ENCODE measurements around the gene RIMS1. TPM values are rescaled to one million over a fixed set of nuclear protein-coding genes. Genes with fewer than 3 reads are reported as not detected.

RIMS1 gene
- total RNA-seq, 1 donor from 2014 or later = not detected

DNA sequence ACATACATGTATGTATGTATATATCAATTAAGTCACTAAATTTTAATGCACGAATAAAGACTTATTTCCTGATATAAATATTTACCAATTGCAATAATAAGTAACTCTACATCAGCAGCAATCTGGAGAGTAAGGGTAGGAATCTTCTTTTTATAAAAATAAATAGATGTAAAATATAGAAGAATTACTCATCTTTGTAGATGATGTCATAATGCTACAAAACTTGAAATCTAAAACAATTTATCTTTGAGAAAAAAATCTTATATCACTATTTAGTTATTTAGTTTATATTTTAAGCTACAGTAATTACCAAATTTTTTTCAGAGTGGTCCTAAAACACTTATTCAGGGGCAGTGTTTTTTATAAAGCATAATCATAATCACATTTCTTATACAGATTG is 351.7 kb downstream of the RIMS1 start:
- DNase-seq (ENCODE audit: low spot score) (no peak), ATAC-seq (no peak)

DNA sequence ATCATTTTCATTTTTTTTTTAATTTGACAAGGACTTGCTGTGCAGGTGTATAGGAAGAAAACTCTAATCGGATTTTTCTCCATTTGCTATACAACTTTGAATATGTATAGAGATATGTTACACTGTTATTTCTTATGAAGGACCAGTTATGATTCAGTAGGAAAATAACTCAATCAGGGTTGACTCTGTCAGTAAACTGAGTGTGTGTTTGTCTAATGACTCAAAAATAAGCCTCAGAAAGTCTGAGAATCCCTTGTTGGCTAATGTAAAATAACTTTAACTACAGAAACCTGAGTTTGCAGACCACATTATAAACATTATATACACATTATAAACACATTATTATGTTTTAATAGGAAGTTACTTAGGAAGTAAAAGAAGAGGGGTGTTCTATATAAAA is 352.6 kb downstream of the RIMS1 start:
- no peak for ATAC-seq

DNA sequence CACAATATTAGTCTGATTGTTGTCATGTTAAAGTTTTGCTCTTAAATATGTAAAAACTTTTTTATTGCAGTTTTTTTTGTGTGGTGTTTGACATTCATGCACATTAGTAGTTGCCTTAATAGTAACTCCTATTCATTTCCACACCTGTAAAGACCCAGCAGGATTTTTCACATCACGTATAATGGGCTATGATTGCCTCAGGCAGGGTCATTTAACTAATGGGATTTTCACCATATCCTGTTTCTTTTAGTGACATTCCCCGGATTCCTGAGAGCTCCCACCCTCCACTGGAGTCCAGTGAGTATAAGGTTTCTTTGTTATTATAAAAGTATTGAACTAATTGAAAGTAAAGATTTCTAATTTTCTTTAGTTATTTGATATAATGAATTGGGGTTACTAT is 359.2 kb downstream of the RIMS1 start:
- ATAC-seq (no peak), DNase-seq (ENCODE audit: low spot score) (no peak)

More for the DNA sequence above, 352.6 kb downstream of the RIMS1 start:
- DNase-seq (ENCODE audit: low spot score) = no peak

DNA sequence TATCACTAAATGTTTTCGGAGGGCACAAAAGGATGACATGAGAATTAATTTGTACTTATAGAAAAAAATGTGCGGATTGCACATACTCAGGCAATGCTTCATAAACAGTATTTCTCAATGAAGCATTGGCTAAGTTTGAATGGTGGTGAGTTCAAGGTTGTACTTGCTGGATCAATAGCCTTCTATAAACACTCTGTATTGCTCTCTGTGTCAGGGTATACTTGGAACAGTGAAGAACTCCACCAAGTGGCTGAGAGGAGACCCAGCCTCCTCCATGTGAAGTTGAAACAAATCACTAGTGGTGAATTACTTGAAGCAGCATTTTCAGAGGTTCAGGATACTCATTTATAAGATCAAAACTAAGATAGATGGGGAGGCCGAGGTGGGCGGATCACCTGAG is 360.6 kb downstream of the RIMS1 start:
- DNase-seq (ENCODE audit: low spot score) (no peak), ATAC-seq (peak; percentile 57)

DNA sequence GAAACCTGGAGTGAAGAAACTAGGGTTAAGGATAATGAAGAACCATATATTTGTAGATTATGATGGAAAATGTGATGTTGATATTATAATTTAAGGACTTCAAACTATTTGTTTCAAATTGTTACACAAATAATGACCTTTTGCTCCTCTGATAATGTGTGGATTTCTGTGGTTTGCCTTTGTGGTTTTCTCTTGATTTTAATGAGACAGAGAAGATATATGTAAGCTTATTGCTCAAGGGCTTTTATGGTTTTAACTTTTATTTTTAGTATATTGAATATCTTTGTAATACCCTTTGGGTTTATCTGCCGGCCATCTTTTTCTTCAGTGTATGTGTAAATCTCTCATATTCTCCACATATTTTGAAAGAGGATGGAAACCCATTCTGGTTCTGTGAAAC is 362.3 kb downstream of the RIMS1 start:
- ATAC-seq = no peak
- DNase-seq (ENCODE audit: low spot score) = no peak

DNA sequence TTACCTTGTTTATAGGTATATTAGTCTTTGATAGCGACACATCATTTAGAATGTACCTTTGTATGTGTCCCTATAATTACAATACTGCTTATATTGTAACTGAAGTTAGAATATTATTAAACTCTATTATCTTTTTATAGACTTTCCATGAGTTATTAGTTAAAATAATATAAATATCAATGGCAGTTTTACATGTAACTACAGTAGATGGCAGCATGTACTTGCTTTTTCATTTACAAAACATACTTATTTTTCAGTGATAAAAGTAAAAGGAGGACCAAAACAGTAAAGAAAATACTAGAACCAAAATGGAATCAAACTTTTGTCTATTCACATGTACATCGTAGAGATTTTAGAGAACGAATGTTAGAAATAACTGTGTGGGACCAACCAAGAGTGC is 364.3 kb downstream of the RIMS1 start:
- DNase-seq (ENCODE audit: low spot score) (no peak), ATAC-seq (no peak)

DNA sequence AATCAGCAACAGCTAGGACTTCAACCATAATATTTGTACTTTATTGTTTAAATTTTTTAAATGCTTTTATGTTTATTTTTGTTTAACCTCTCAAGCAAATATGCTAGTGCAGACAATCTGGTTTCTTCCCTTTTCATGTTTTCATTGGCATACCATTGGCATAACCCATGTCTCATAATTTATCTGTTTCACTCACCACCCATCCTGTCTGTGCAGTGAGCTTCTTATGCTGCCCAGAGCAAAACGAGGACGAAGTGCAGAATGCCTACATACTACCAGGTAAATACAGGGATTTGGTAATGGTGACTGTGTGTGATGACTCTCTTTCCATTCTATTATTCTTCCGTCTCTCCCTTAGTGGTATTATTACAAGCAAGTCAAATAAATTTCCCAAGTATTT is 374.1 kb downstream of the RIMS1 start:
- ATAC-seq (no peak), DNase-seq (ENCODE audit: low spot score) (no peak)

DNA sequence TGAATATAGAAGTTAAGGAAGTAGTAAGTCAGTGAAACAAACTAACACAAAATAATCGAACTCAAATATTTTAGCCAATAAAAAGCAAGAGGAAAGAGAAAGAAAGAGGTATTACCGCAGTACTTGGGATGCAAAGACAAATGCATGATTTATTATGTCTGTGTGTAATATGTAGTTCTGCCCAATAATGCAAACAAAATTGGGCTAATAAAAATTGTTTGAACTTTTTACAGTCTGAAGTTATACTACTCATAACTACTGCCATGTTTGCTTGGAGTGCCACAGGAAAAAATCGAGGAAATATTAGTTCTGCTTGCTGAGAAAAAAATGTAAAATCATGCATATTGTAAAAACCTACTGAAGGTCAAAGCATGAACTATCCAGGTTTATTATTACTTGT is 375.2 kb downstream of the RIMS1 start:
- no peak for ATAC-seq

DNA sequence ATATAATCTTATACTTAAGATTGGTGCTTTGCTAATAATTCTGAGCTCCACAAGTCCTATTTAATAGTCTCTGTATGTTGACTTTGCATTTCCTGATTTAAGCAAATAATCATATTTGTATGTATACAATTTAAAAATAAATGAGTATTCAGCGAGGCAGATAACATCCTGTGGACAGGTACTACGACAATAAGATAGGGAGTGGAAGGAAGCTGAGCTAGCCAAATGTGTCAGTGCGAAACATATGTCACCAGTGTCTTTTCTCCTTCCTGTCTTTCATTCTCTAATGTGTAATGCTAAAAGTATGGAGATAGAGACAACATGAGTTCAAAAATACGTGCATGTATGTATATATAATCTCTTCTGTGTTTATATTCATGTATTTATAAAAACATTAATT is 375.9 kb downstream of the RIMS1 start:
- DNase-seq (ENCODE audit: low spot score) = no peak
- no peak for ATAC-seq

More for the DNA sequence above, 375.2 kb downstream of the RIMS1 start:
- DNase-seq (ENCODE audit: low spot score) = no peak

DNA sequence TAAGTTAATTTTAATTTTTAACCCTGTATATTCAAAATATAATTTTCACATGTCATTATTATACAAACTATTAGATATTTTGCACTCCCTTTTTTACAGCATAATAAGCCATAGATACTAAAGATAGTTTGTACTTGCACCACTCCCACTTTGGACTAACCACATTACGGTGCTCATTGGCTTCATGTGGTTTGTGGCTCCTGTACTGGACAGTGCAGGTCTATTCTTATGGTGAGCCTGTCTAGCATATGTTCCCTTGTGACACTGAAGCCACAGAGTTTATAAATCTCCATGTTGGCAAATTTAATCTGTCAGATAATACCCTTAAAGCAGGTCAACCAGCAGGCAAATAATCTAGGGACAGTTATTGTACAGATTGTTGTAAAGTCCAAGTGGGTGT is 381.1 kb downstream of the RIMS1 start:
- ATAC-seq (no peak), DNase-seq (ENCODE audit: low spot score) (no peak)

DNA sequence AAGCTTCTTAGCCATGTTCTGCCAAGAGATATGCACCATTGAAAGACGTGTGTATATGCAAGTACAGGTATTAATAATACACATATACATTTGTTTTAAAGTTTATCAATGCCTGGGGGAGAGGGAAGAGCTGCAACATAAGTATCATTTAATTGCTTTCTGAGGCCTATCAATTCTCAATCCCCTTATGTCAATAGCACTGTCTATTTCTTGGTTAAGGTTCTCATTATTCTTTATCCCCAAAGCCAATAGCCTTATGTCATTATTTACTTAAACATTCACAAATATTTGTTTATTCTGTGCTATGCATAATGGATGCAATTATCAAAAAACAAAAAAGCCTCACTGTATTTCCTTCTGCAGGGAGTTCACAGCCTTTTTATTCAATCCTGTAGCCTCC is 385.2 kb downstream of the RIMS1 start:
- DNase-seq (ENCODE audit: low spot score) (no peak), ATAC-seq (no peak)

DNA sequence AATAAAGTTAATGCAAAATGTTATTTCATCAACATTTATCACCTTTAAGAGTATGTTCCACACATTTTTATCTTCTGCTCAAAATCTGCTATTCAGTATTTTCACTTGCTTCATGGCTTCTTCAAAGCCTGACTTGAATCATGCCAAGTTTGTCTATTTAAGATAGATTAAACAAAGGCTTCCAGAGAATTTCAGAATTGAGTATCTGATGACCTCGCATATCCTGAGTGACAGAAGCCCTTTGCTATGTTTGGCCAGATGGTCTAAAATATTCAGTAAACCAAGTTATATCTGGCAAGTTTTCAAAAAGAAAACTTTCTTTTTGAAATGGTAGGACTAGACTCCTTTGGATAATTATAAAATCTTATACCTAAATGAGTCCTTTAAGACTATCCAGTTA is 386.6 kb downstream of the RIMS1 start:
- DNase-seq (ENCODE audit: low spot score) (no peak), ATAC-seq (no peak)

DNA sequence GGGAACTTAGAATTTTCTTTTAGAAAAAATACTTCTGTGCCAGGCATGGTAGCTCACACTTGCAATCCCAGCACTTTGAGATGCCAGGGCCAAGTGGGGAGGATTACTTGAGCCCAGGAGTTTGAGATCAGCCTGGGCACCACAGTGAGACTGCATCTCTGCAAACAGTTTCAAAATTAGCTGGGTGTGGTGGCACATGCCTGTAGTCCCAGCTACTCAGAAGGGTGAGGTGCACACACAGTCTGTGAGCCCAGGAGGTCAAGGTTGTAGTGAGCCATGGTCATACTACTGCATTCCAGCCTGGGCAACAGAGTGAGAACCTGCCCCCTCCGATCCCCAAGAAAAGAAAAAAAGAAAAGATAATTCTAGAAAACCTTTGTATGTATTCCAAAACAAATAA is 389.5 kb downstream of the RIMS1 start:
- ATAC-seq (no peak), DNase-seq (ENCODE audit: low spot score) (no peak)

DNA sequence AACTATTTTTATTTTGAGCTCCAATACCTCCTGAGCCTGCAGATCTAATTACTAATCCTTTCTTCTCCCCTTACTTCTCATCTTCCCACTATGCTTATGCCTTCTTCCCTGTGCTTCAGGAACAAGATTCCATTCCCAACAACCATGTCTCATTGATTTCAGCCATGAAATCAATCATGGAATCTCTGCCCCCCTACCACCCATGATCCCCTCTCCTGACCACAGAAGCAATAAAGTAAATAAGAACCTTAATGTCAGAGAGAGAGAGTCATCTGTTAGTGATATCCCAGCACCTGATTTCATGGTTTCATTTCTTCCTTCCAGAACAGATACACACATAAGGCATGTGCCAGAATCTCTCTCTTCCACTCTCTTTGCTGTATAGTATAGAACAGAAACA is 395.9 kb downstream of the RIMS1 start:
- no peak for ATAC-seq
- DNase-seq (ENCODE audit: low spot score) = no peak

DNA sequence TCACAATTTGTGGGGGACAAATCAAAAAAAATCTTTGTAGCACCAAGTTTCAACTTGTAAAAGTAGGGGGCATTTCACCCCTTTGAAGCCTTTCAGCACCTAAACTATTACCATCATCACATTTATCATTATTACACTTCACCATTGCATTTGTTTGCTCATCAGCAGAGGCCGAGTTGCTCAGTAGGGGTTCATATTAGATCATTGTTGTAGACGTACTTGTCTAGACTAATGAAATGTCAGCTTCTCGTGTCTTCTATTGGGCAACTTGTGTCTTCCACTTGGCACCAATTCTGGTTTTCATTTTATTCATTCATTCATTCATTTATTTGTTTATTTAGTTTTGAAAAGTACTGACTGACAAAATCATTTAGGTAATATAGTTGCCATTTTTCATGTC is 397.2 kb downstream of the RIMS1 start:
- ATAC-seq (no peak), DNase-seq (ENCODE audit: low spot score) (no peak)

DNA sequence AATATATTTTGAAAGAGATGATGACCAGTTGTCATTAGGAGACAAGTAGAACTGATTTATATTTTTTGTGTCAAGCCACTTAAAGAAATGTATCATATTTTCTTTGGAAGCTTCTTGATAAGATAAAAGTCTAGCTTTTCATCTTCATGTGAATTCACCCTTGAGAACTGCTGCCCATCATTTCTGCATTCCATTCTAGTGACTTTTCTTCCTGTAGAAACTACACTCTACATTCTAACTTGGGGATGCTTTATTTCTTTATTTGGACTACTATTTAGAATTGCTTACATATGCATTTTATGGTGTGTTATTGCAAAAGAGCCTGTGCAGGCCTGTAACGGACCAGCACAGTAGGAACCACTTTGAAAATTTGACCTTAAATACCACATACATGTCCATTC is 400.6 kb downstream of the RIMS1 start:
- no peak for ATAC-seq
- DNase-seq (ENCODE audit: low spot score) = no peak

DNA sequence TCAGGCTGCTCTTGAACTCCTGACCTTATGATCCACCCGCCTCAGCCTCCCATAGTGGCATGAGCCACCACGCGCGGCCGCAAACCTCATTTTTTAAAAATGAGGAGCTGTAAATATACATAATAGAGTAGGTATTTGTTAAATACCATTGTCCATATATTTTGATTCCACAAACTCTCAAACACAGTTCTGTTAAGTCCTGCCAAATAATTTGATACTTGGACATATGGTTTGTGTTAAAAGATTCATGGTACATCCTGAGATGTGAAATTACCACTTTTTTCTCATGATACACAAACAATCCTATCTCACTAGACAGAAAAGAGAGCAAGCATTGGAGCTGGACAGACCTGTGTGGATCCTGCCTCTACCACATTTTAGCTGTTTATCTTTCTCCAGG is 401.5 kb downstream of the RIMS1 start:
- ATAC-seq (no peak), DNase-seq (ENCODE audit: low spot score) (no peak)

DNA sequence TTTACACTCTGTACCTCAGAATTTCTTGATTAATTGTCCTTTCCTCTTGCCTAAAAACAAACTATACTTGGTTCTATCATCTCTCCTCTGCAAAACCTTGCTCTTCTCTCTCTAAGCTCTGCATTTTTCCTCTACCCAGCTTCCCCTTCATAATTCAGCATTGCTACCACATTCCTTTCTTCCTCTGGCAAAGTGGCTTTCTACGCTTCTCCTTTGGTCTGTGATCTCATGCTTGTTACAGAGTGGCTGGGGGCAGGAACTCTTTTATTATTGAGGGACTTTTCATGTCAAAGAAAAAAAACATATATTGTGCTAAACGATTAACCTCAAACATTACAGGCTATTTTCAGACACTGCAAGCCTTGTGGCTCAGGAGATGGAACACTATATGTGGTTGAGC is 402.2 kb downstream of the RIMS1 start:
- no peak for ATAC-seq
- no peak for DNase-seq (ENCODE audit: low spot score)

DNA sequence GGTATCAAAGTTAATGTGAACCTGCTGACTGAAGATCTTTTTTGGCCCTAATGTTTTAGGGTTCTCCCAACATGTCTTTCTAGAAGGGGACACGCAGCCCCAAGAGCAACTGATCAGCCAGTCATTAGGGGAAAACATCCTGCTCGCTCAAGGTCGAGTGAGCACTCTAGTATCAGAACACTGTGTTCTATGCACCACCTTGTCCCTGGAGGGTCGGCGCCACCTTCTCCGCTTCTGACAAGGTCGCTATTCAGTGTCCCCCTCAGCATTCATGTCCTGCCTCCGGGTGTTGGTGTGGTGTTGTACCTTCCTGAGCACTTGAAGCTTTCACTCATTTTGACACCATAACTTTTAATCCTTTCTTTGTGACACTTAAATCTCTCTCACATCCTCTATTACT is 404.3 kb downstream of the RIMS1 start:
- DNase-seq (ENCODE audit: low spot score) (no peak), ATAC-seq (no peak)

DNA sequence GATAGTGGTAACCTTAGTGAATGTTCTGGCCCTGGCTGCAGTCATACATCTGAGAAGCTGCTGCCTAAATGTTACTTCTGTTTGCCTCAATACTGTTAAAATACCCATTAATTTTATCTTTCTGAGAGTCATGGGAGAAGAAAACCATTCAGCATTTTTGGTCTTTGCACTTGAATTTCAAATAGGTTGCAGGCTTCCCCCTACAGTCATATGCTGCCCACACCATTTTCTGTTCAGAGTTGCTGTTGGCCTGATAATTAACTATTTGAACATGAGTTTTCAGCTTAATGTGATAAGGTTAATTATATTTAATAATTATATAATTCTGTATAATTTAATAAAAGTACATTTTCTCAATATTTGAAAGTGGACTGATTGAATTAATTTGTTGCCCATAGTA is 410.0 kb downstream of the RIMS1 start:
- ATAC-seq (no peak), DNase-seq (ENCODE audit: low spot score) (no peak)

DNA sequence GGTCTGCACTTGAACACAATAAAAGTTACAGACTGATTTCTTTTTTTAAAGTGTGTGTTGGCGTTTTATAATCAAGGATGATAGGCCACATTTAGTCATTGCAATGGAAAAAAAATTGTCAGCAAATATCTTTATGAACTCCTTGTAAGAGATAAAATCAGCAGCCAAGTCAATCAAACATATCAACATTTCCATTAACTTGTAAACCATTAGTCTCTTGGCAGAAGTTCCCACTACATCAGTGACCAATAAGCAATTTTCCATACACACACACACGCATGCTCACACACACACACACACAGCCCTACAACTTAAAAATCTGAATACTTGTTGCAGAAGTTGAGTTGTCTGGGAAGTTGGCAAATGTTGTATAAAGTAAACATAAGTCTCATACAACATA is 419.6 kb downstream of the RIMS1 start:
- DNase-seq (ENCODE audit: low spot score) (no peak), ATAC-seq (no peak)

DNA sequence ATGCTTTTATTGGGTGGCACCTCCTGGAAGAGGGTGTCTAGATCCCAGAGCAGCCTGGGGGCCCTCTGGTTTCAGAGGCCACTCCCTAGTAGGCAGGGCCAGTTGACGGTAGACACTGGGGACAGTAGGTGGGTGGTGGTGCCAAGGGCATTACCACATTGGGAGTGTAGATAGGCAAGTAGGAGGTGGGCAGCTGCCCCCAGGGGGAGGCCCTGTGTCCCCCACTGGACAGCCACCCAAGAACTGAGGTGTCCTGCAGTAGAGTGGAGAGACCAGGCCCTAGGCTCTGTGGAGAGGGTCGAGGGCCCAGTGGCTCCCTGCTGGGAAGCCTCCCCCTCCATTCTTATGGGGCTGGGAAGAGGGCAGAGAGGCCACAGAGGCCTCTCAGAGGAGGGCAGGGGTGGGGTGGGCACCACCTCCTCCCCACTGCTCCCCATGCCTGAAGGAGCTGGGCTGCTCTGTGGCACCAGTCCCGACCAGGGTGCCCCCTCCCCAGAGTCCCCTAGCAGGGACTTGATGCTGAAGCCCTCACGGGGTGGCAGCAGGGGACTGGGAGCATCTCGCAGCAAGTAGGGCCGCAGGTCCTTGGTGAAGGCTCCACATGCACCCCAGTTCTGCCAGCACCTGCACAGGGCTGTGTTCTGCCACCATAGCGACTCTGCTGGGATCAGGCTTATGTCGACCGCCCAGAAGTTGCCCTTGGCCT is 430.5 kb downstream of the RIMS1 start:
- ATAC-seq (no peak), DNase-seq (ENCODE audit: low spot score) (no peak)

DNA sequence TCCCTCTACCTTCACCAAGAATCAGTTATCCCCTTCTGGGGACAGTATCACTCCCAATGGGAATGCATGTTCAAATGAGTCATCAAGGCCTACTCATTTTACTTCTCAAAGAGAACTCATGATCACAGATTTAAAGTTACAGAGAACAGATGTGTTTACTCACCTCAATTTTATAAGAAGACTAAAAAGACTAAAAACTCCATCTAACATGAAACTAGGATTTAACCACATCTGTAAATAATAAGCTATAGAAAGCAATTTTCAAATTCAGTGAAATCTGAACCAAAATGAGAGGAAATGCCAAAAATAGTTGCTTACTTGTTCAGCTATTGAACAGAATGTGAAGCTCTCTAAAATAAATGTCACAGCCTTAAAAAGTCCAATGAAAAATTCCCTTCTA is 435.4 kb downstream of the RIMS1 start:
- DNase-seq (ENCODE audit: low spot score) (no peak), ATAC-seq (no peak)

DNA sequence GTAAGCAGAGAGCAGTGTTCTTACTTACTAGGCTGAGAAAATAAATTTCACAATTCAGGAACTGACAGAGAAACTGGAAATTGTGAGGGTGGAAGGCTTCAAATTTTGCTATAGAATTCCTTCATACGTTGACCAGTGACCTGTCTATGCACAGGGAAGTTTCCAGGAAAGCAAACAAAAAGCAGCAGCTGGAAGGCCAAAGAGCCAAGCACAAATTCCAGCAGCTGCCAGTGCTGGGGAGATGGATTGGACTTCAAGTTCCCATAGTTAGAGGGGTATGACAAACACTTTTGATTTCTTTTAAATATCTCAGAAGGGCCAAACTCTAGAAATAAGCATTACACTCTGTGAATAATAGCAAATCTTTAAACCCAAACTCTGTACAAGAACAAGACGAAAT is 436.4 kb downstream of the RIMS1 start:
- ATAC-seq (no peak), DNase-seq (ENCODE audit: low spot score) (no peak)
